GM15510 (cell line): Measurements from ENCODE around the gene THOC5.

Experiments
- POLR2A ChIP-seq: IDR thresholded peaks from 3 replicates; pipeline ENCODE4 v1.6.1; 2011; ENCODE audit warnings: borderline replicate concordance; ENCODE audit not compliant: insufficient read length; ENCODE audit errors: extremely low read depth

THOC5 gene

GRCh38 chr22:29517215-29517908 is 36.2 kb downstream of the THOC5 start:
- TF ChIP-seq POLR2A = no peak

GRCh38 chr22:29512031-29512430 is 41.5 kb downstream of the THOC5 start:
- TF ChIP-seq POLR2A = no peak

DNA sequence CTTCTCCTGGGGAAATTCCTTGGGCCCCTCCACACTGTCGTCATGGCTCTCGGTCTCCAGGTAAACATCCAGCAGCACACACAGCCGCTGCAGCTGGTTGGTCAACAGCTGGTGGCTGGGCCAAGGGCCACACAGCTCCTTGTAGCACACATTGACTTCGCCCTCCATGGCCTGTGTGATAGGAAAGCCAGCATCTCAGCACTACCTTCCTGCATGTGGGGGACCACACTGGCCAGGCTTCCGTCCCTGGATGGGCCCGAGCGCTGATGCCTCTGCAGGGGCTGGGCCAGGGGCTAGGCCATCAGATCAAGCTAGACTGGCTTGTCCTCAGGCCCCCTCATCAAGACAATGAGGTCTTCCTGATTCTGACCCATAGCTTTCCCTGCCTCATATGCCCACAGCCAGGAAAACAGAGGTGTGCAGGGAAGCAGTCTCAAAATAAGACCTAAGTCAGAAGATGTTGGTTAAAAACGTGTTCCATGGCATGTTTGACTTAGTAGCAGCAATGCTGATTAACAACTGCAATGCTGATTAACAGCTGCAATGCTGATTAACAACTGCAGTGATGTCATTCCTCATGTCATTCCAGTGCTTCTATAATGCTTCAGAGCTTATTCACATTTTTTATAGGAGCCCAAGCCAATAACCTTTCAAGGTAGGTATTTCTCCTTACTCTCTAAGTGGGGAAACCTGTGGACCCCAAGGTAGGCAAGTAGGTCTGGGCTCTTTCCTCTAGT is 42.3 kb downstream of the THOC5 start:
- no peak for TF ChIP-seq POLR2A

DNA sequence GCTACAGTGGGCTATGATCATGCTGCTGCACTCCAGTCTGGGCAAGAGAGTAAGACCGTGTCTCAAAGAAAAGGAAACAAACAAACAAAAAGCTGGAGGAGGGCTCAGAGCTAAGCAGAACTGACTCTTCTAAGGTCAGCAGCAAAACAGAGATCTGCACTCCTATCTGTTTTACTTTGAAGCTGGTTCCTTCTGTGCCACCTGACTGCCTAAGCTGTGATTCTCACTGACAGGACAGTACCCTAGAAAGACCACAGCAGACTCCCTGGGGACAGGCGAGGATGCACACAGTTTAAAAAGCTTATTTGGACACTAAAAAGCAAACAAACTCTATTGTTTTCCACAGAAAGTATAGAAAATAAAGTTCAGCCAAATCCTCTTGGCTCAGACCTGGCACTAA is 43.0 kb downstream of the THOC5 start:
- TF ChIP-seq POLR2A = no peak

GRCh38 chr22:29509815-29510214 is 43.7 kb downstream of the THOC5 start:
- no peak for TF ChIP-seq POLR2A

DNA sequence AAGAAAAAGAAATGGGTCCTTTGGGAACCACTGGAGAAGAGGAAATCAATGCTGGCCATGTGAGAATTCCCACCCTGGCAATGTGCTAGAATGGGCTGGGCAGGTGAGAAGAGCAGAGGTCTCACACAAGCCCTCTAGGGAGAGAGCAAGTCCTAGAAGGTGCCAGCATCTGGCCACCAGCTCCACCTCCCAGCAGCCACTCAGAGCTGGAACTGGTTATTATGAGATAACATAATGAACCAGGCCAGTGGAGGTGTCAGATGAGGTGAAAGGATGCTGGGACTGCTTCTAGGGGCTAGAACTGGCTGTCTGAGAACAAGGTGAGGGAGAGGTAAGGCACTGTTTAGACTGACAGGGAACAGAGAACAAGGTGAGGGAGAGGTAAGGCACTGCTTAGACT is 44.3 kb downstream of the THOC5 start:
- TF ChIP-seq POLR2A = no peak

- TF ChIP-seq POLR2A = no peak
These were observed 49.7 kb downstream of the THOC5 start for GRCh38 chr22:29503811-29504372.

GRCh38 chr22:29499852-29500251 is 53.7 kb downstream of the THOC5 start:
- no peak for TF ChIP-seq POLR2A

GRCh38 chr22:29493636-29494035 is 59.9 kb downstream of the THOC5 start:
- no peak for TF ChIP-seq POLR2A

- TF ChIP-seq POLR2A = no peak
These were observed 62.5 kb downstream of the THOC5 start for GRCh38 chr22:29491012-29491411.

DNA sequence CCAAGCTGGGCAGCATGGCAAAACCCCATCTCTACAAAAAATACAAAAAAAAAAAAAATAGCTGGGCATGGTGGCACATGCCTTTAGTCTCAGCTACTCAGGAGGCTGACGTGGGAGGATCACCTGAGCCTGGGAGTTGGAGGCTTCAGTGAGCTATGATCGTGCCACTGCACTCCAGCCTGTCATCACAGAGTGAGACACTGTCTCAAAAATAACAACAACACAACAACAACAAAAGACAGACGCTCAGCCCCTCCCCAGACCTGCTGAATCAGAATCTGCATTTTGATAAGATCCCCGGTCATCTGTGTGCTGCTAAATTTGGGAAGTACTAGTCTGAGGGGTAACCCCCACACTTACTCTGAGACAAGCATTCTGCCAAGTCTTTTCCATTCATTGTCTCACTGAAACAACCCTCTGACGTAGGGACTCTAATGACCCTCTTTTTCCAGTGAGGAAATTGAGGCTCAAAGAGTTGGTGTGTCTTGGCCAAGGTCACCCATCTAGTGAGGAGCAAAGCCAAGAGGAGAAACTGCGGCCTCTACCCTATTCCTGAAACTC is 66.1 kb downstream of the THOC5 start:
- no peak for TF ChIP-seq POLR2A

DNA sequence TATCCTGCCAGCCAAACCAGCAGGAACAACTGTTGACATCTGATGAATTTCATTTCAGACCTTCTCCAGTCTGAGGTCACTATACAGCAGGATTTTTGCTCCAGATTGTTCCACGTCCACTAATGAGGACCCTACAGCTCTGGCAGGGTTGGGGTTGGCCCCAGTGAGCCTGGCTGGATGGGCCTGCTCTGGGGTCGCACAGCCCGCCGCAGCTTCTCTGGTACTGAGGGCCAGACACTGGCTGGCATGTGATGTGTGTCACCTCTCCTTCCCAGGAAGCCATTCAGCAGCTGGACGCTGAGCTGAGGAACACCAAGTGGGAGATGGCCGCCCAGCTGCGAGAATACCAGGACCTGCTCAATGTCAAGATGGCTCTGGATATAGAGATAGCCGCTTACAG is 68.1 kb downstream of the THOC5 start:
- TF ChIP-seq POLR2A = no peak

- no peak for TF ChIP-seq POLR2A
These were observed 68.9 kb downstream of the THOC5 start for GRCh38 chr22:29484642-29485041.

- no peak for TF ChIP-seq POLR2A
These were observed 70.3 kb downstream of the THOC5 start for GRCh38 chr22:29483254-29483653.

DNA sequence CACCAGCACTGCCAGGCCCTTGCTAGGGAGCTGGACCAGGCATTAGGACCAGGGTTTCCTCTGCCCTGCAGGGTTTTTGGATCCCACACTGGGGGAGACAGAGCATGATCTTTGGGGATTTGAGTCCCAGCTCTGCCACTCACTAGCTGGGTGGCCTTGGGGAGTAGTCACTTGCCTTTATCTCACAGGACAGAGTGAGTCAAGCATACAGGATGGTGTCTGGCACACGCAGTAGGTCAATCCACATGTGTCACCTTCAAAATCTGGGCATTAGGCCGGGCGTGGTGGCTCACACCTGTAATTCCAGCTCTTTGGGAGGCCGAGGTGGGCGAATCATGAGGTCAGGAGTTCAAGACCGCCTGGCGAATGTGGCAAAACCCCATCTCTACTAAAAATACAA is 70.8 kb downstream of the THOC5 start:
- no peak for TF ChIP-seq POLR2A
